H1 (cell line): ENCODE measurements around the gene AFG1L. TPM values are rescaled to one million over a fixed set of nuclear protein-coding genes. Genes with fewer than 3 reads are reported as not detected.

Source experiments
- CTCF ChIA-PET: fragments of 300-600 bp; sonication (Branson Sonifier 250); formaldehyde crosslinking; loops from one replicate; lab custom pipeline; 2021; ENCODE audit not compliant: partially characterized antibody; lab: Charles Lee
- POLR2A ChIA-PET: fragments of 300-600 bp; sonication (Branson Sonifier 250); formaldehyde crosslinking; loops from one replicate; lab custom pipeline; 2021; ENCODE audit warnings: inconsistent platforms; ENCODE audit not compliant: partially characterized antibody; lab: Charles Lee
- DNase-seq, 2 experiments: peaks; one replicate each; pipeline versions ENCODE4 v3.0.0 to v3.0.0-alpha.2; 2010 to 2022; ENCODE audit warnings: low spot score in 2 of 2, low read depth in 1 of 2, mixed read lengths in 1 of 2
- FAIRE-seq: peaks from 2 replicates; lab custom pipeline; 2011; peaks lifted over from hg19 to GRCh38; lab: Jason Lieb, UNC
- H2AFZ ChIP-seq: 2 replicates; pipeline ENCODE4 v1.8.1; 2012; ENCODE audit warnings: low read length, inconsistent platforms
- H2AK5ac ChIP-seq: 2 replicates; pipeline ENCODE4 v1.6.1; 2013; ENCODE audit warnings: low read depth, low read length
- H2BK120ac ChIP-seq: replicated peaks from 2 replicates; pipeline ENCODE3; 2013; ENCODE audit warnings: low read depth, low read length, inconsistent platforms
- H2BK12ac ChIP-seq: 2 replicates; pipeline ENCODE4 v1.6.1; 2013; ENCODE audit warnings: low read depth, low read length
- H2BK15ac ChIP-seq: 2 replicates; pipeline ENCODE4 v1.6.1; 2013; ENCODE audit warnings: low read length
- H2BK20ac ChIP-seq: 2 replicates; pipeline ENCODE4 v1.6.1; 2013; ENCODE audit warnings: low read length
- H2BK5ac ChIP-seq: 2 replicates; pipeline ENCODE4 v1.6.1; 2013; ENCODE audit warnings: low read depth, low read length
- H3K14ac ChIP-seq: 2 replicates; pipeline ENCODE4 v1.6.1; 2013; ENCODE audit warnings: inconsistent platforms; ENCODE audit not compliant: insufficient read length
- H3K18ac ChIP-seq: 2 replicates; pipeline ENCODE4 v1.6.1; 2013; ENCODE audit warnings: low read length; ENCODE audit errors: extremely low read depth
- H3K23ac ChIP-seq: 2 replicates; pipeline ENCODE4 v1.6.1; 2013; ENCODE audit warnings: inconsistent platforms; ENCODE audit not compliant: insufficient read length
- H3K23me2 ChIP-seq: 2 replicates; pipeline ENCODE4 v1.6.1; 2013; ENCODE audit warnings: low read depth, low read length
- H3K27ac ChIP-seq: 2 replicates; pipeline ENCODE4 v1.6.1; 2011; ENCODE audit warnings: low read depth, low read length, inconsistent platforms
- H3K27me3 ChIP-seq, 4 experiments: replicated peaks in 1 of 4; 1 replicate in 1 of 4; 2 replicates in 3 of 4; pipeline versions ENCODE4 v1.6.1 to v1.8.1; 2011 to 2013; ENCODE audit warnings: low read length in 3 of 4, mild to moderate bottlenecking in 3 of 4, inconsistent platforms in 2 of 4, mixed read lengths in 2 of 4, moderate library complexity in 1 of 4; ENCODE audit not compliant: control insufficient read depth in 3 of 4, insufficient read depth in 3 of 4; ENCODE audit errors: extremely low read depth in 1 of 4
- H3K36me3 ChIP-seq, 4 experiments: 2 replicates each; pipeline versions ENCODE4 v1.6.1 to v1.8.1; 2011 to 2013; ENCODE audit warnings: mild to moderate bottlenecking in 4 of 4, low read length in 3 of 4, moderate library complexity in 2 of 4, control low read depth in 1 of 4, inconsistent platforms in 1 of 4; ENCODE audit not compliant: insufficient read depth in 4 of 4, control insufficient read depth in 2 of 4
- H3K4ac ChIP-seq: replicated peaks from 2 replicates; pipeline ENCODE3; 2013; ENCODE audit warnings: low read length, low read depth, mixed read lengths, inconsistent platforms; ENCODE audit not compliant: insufficient read length
- H3K4me1 ChIP-seq, 4 experiments: replicated peaks in 1 of 4; 1 replicate in 1 of 4; 2 replicates in 3 of 4; pipeline versions ENCODE4 v1.6.1 to v1.8.1; 2011 to 2013; ENCODE audit warnings: low read length in 3 of 4, inconsistent platforms in 2 of 4, mixed read lengths in 1 of 4; ENCODE audit not compliant: insufficient read depth in 4 of 4, control insufficient read depth in 3 of 4
- H3K4me2 ChIP-seq, 2 experiments: 2 replicates each; pipeline versions ENCODE4 v1.6.1 to v1.8.1; 2011 to 2013; ENCODE audit warnings: low read depth in 2 of 2, low read length in 2 of 2, control low read depth in 1 of 2, inconsistent platforms in 1 of 2, mild to moderate bottlenecking in 1 of 2; ENCODE audit not compliant: insufficient read depth in 1 of 2
- H3K4me3 ChIP-seq, 4 experiments: fragments of 200-600, 300-600 bp in 1 of 4; sonication (generic), shearing (Covaris generic), sonication (Bioruptor Twin) in 1 of 4; 2 replicates each; pipeline versions ENCODE4 v1.5.1 to v1.8.1; 2011 to 2016; ENCODE audit warnings: low read length in 4 of 4, low read depth in 3 of 4, control low read depth in 2 of 4, inconsistent platforms in 2 of 4, mild to moderate bottlenecking in 2 of 4, mixed read lengths in 1 of 4, moderate library complexity in 1 of 4; ENCODE audit not compliant: insufficient read depth in 2 of 4; ENCODE audit errors: extremely low read depth in 1 of 4
- H3K56ac ChIP-seq: replicated peaks from 2 replicates; pipeline ENCODE3; 2013; ENCODE audit warnings: low read depth, mild to moderate bottlenecking, mixed read lengths, low read length, inconsistent platforms; ENCODE audit not compliant: insufficient read length
- H3K79me1 ChIP-seq: 2 replicates; pipeline ENCODE4 v1.6.1; 2013; ENCODE audit warnings: low read depth, low read length, control low read depth
- H3K79me2 ChIP-seq, 2 experiments: 2 replicates each; pipeline versions ENCODE4 v1.6.1 to v1.8.1; 2012 to 2013; ENCODE audit warnings: low read length in 2 of 2, mild to moderate bottlenecking in 2 of 2, inconsistent platforms in 1 of 2; ENCODE audit not compliant: insufficient read depth in 2 of 2, control insufficient read depth in 1 of 2
- H3K9ac ChIP-seq, 4 experiments: replicated peaks in 1 of 4; 1 replicate in 1 of 4; 2 replicates in 3 of 4; pipeline versions ENCODE4 v1.6.1 to v1.8.1; 2011 to 2013; ENCODE audit warnings: low read depth in 3 of 4, low read length in 3 of 4, control low read depth in 2 of 4, mild to moderate bottlenecking in 2 of 4, moderate library complexity in 2 of 4, inconsistent platforms in 1 of 4; ENCODE audit errors: extremely low read depth in 1 of 4
- H3K9me3 ChIP-seq, 2 experiments: 2 replicates each; pipeline versions ENCODE4 v1.6.1 to v1.8.1; 2012 to 2013; ENCODE audit warnings: mild to moderate bottlenecking in 2 of 2, moderate library complexity in 2 of 2, control low read depth in 1 of 2, inconsistent platforms in 1 of 2, low read depth in 1 of 2, low read length in 1 of 2, mixed read lengths in 1 of 2; ENCODE audit not compliant: insufficient read depth in 2 of 2
- H4K20me1 ChIP-seq, 2 experiments: replicated peaks in 1 of 2; 2 replicates each; pipeline versions ENCODE3 to v1.8.1; 2011 to 2013; ENCODE audit warnings: inconsistent platforms in 2 of 2, low read length in 2 of 2, mild to moderate bottlenecking in 1 of 2; ENCODE audit not compliant: insufficient read depth in 2 of 2, control insufficient read depth in 1 of 2
- H4K5ac ChIP-seq: 2 replicates; pipeline ENCODE4 v1.6.1; 2013; ENCODE audit warnings: low read length, low read depth, mixed read lengths, inconsistent platforms; ENCODE audit not compliant: insufficient read length
- H4K8ac ChIP-seq: 2 replicates; pipeline ENCODE4 v1.8.0; 2013; ENCODE audit warnings: mild to moderate bottlenecking, moderate library complexity, low read length, inconsistent platforms; ENCODE audit not compliant: insufficient read depth; ENCODE audit errors: extremely low read depth
- H4K91ac ChIP-seq: replicated peaks from 2 replicates; pipeline ENCODE3; 2013; ENCODE audit warnings: low read length, mixed read lengths, inconsistent platforms; ENCODE audit not compliant: insufficient read length
- BACH1 ChIP-seq: IDR thresholded peaks from 2 replicates; pipeline ENCODE4 v1.6.1; 2012; ENCODE audit warnings: low read length, improper control_type of control experiment
- CREB1 ChIP-seq: IDR thresholded peaks from 2 replicates; pipeline ENCODE4 v1.6.1; 2012; ENCODE audit warnings: inconsistent platforms
- EZH2 ChIP-seq: fragments of 200-600 bp; sonication (generic); IDR thresholded peaks from 2 replicates; pipeline ENCODE4 v1.7.1; 2012; ENCODE audit warnings: low read depth, mild to moderate bottlenecking, moderate library complexity, low read length, inconsistent platforms; ENCODE audit not compliant: severe bottlenecking
- KDM1A ChIP-seq: fragments of 200-600, 300-600 bp; sonication (generic); IDR thresholded peaks from 2 replicates; pipeline ENCODE4 v1.7.1; 2016; ENCODE audit warnings: mild to moderate bottlenecking, low read length, borderline replicate concordance
- SP1 ChIP-seq: IDR thresholded peaks from 2 replicates; pipeline ENCODE4 v1.6.1; 2011; ENCODE audit warnings: low read depth, low read length
- TAF1 ChIP-seq: IDR thresholded peaks from 2 replicates; pipeline ENCODE4 v1.6.1; 2011; ENCODE audit warnings: mild to moderate bottlenecking, low read depth, low read length
- WGBS, 2 experiments: shearing (Covaris generic) in 1 of 2; methylation state at CpG; one replicate each; pipeline versions ENCODE4 v1.1.6 to v1.1.7; 2013 to 2015; ENCODE audit warnings: low lambda C conversion rate in 2 of 2, mixed read lengths in 2 of 2, inconsistent platforms in 1 of 2, low coverage in 1 of 2, missing lambda C conversion rate in 1 of 2; ENCODE audit not compliant: insufficient replicate concordance in 2 of 2, insufficient coverage in 1 of 2, insufficient read length in 1 of 2; ENCODE audit errors: extremely low coverage in 1 of 2, missing lambda C conversion rate in 1 of 2; 5-methylcytosine and 5-hydroxymethylcytosine counted together
- polyA plus RNA-seq, 7 experiments: library from polyadenylated mRNA; depleted of rRNA in 3 of 7; stranded (reverse) in 5 of 7; unstranded in 2 of 7; fragments of >200 nt in 5 of 7; fragments of 200-250 nt in 2 of 7; gene quantifications; 1 replicate in 5 of 7; 2 replicates in 1 of 7; 4 replicates in 1 of 7; pipeline versions ENCODE4 v1.2.1 to v1.2.3, GENCODE V29; 2011 to 2013; ENCODE audit warnings: missing spikeins in 2 of 7, mixed read lengths in 2 of 7
- total RNA-seq: library from RNA; stranded (reverse); fragmentation: NEBNext Ultra II Directional; extraction: Animal tissue kit (Norgen Biotek cat#: 25700); gene quantifications from 2 replicates; pipeline ENCODE4 v1.2.1, GENCODE V29; 2021

Gene AFG1L
- total and polyA plus RNA-seq, 2 of the 8 experiments (the other 6 are each of a cell fraction or from before 2014, with no cell fraction given) = 0.98 to 5.7 TPM

DNA sequence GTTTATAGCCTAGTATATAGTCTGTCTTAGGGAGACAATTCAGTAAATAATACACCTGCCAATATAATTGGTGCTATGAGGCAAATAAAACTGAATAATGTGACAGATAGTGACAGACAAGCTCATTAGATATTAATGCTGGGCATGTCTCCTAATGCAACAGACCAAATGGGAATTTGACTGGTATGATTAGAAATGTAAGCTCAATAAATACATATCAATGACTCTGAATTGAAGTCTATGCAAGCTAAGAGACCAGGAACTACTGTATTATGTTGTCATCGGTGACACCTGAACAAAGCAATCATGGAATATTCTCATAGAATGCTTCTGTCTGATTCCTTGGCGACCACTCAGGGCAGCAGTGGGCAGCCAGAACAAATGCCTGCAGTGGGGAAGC is 31.5 kb upstream of the AFG1L start:
- no peak overlapping the region for H4K5ac ChIP-seq
- POLR2A ChIA-PET = interaction anchor here (0.6 to 1.4 kb wide), 3 partner anchors 13 to 42 kb away, joined by 3 to 4 read pairs (median 3); no protein-coding TSS in a partner anchor
- TF ChIP-seq KDM1A = no peak
- no peak for TF ChIP-seq SP1
- TF ChIP-seq CREB1 = no peak
- TF ChIP-seq EZH2 = no peak
- no peak for TF ChIP-seq BACH1
- no peak for TF ChIP-seq TAF1

More for the DNA sequence above, 31.5 kb upstream of the AFG1L start:
- CTCF ChIA-PET = no interaction called here
- Histone ChIP-seq H4K20me1 (no peaks in the 10 kb centered on the region), H2BK120ac (no peak overlapping the region), H2BK5ac (no peak overlapping the region), H3K9ac (no peak overlapping the region), H3K9me3 (no peaks in the 10 kb centered on the region), H3K4me3 (no peak overlapping the region), H4K91ac (no peak overlapping the region), H2BK20ac (no peak overlapping the region), H3K4ac (no peak overlapping the region), H3K23me2 (peaks cover 8% of the 10 kb centered on the region), H3K4me1 (peaks cover 0 to 3% (median 1%) of the 10 kb centered on the region in 4 experiments; a peak in 3 of 7 replicates), H3K36me3 (no peaks in the 10 kb centered on the region), H2BK15ac (no peak overlapping the region), H2AK5ac (no peak overlapping the region), H3K56ac (no peak overlapping the region), H4K8ac (no peak overlapping the region), H3K27me3 (no peaks in the 10 kb centered on the region), H3K79me1 (no peaks in the 10 kb centered on the region), H2BK12ac (no peak overlapping the region), H2AFZ (no peak overlapping the region), H3K27ac (no peak overlapping the region), H3K4me2 (no peak overlapping the region), H3K23ac (no peak overlapping the region), H3K14ac (no peak overlapping the region), H3K79me2 (peaks cover 0 to 8% of the 10 kb centered on the region in 2 experiments; a peak in 2 of 4 replicates), H3K18ac (no peak overlapping the region)
- DNase-seq (no peak), FAIRE-seq (no peak)
- WGBS, 2 experiments = 94% methylated on average over 2 of the region's 2 CpGs; no CpG with 5 or more reads in 1 of the 2 experiments
